GM12873 (cell line): Measurements from ENCODE around the gene ADM2.
A peak's percentile ranks its signal among the peaks of the same experiment; 100 is the strongest.

Experiments
- CTCF ChIP-seq: IDR thresholded peaks from 2 replicates; pipeline ENCODE4 v1.5.1; 2012; ENCODE audit warnings: low read depth, mild to moderate bottlenecking, moderate library complexity, low read length, control low read depth; ENCODE audit not compliant: insufficient read depth; ENCODE audit errors: missing control alignments

The ADM2 gene

GRCh38 chr22:50473088-50473487, 8.3 kb upstream of the ADM2 start:
- peak; percentile 70 for TF ChIP-seq CTCF

- TF ChIP-seq CTCF: no peak
These were observed 7.3 kb upstream of the ADM2 start for GRCh38 chr22:50473855-50474671.

DNA sequence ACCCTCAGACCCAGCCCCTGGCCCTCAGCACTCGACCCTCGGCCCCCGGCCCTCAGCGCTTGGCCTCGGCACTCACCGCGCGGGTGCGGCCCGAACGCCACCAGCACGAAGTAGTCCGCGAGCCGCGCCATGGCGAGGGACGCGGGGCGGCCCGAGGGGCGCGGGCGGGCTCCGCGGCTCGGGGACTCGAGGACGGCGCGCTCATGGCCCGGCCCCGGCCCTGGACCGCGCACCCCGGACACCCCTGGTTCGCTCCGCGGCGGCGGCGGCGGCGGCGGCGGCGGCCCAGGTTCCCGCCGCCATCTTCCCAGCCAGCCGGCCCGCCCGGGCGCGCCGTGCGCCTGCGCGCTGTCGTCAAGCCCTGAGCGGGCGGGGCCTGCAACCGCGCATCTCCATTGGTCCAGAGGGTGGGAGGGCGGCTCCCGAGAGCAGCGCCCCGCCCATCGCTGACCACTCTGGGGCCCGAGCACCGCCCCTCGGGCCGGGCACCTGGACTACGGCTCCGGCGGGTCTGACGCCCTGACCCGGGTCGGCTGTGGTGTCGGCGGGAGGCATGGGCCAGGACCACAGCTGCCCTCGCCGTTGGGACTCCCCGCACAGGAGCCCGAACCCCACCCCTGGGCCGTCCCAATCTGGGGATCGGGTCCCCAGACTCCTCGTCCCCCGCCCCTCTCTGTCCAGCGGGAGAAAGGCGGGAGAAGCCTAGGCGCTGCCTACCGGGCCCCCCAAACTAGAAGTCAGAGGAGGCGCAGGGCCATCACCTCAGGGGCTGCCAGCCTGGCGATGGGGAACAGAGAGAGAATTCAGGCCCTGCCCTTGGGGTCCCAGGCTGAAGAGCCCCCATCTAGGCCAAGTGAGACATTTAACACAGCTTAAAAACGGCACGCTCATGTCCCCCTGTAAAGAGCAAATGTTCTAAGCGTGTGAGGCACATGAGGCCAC, 6.4 kb upstream of the ADM2 start, which contains the start of gene SBF1:
TSS of gene SBF1 (minus strand) at position 326 of the 942 bp plus-strand sequence. CDS start at position 131, 195 bp downstream.
- TF ChIP-seq CTCF: no peak

DNA sequence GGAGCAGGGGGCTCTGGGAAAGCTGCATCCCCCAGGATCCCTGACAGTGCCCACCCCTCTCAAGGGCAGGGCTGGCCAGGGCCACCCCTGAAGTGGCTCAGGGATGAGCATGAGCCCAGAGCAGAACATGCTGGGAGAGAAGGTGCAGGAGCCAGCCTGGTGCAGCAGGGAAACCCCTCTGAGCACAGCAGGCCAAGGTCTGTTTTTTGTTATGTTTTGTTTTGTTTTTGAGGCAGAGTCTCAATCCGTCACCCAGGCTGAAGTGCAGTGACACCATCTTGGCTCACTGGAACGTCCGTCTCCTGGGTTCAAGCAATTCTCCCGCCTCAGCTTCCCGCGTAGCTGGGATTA, 5.7 kb upstream of the ADM2 start:
- no peak for TF ChIP-seq CTCF

DNA sequence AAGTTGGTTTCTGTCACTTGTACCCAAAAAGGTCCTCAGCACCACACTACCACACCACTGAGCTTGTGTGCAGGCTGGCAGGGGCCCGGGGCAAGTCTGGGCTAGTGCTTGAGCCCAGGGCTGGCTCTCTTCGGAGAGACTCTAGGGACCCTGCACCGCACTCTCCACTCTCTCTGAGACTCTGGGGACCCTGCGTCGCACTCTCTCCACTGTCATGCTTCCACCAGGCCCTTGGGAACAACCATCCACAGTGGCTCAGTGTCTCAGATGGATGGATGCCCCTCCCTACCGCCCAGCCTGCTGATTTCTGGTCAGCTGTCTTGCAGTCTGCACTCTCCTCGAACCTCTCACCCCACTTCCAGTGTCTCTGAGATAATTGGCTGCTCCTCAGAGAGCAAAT, 4.5 kb upstream of the ADM2 start:
- no peak for TF ChIP-seq CTCF

- no peak for TF ChIP-seq CTCF
These were observed 3.4 kb upstream of the ADM2 start for GRCh38 chr22:50477923-50478322.

DNA sequence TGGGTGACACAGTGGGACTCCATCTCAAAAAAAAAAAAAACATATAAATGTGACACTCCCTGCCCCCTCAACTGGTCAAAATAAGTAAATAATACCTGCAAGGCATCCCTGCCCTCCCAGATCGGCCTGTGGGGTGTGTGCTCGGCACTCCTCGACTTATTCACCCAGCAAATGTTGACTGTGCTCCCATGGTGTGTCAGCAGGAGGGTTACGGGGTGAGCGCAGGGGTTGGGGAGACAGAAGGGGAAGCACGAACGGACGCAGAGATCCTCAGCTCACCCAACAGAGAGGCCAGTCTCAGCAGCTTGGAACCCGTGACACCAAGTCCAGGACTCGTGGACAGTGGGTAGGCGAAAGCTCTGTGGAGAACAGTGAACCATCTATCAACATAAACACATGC, 1.6 kb upstream of the ADM2 start:
- no peak for TF ChIP-seq CTCF
